CD4-positive, alpha-beta memory T cell (primary cell): ENCODE measurements around the gene TLR7. TPM values are rescaled to one million over a fixed set of nuclear protein-coding genes. Genes with fewer than 3 reads are reported as not detected.
A peak's percentile ranks its signal among the peaks of the same experiment; 100 is the strongest.

Source experiments
- CTCF ChIA-PET: fragments of 350-600 bp; sonication (Branson Sonifier 250); formaldehyde crosslinking; loops from one replicate; lab custom pipeline; 2021; ENCODE audit warnings: inconsistent platforms; ENCODE audit not compliant: partially characterized antibody; lab: Charles Lee
- POLR2A ChIA-PET: fragments of 350-600 bp; sonication (Branson Sonifier 250); formaldehyde crosslinking; loops from one replicate; lab custom pipeline; 2021; ENCODE audit not compliant: partially characterized antibody; lab: Charles Lee
- DNase-seq, 5 donors: peaks; one replicate each; pipeline versions ENCODE4 v3.0.0 to v3.0.0-alpha.2; 2020 to 2022; ENCODE audit warnings: mixed read lengths in 1 of 5
- H3K27ac ChIP-seq: one replicate; pipeline ENCODE4 v1.7.0; 2013; ENCODE audit warnings: low read depth, low read length
- H3K27me3 ChIP-seq: 2 replicates; pipeline ENCODE4 v1.7.0; 2013; ENCODE audit warnings: mild to moderate bottlenecking, low read length, moderate library complexity; ENCODE audit not compliant: insufficient read depth
- H3K36me3 ChIP-seq: 2 replicates; pipeline ENCODE4 v1.7.0; 2013; ENCODE audit warnings: mild to moderate bottlenecking, low read length, moderate library complexity; ENCODE audit not compliant: insufficient read depth
- H3K4me1 ChIP-seq: 2 replicates; pipeline ENCODE4 v1.7.0; 2013; ENCODE audit warnings: mild to moderate bottlenecking, low read length, moderate library complexity; ENCODE audit not compliant: insufficient read depth
- H3K4me3 ChIP-seq, 2 donors: one replicate each; pipeline ENCODE4 v1.7.0; 2013; ENCODE audit warnings: low read length in 2 of 2, mild to moderate bottlenecking in 1 of 2
- H3K9me3 ChIP-seq, 2 donors: one replicate each; pipeline ENCODE4 v1.7.0; 2013; ENCODE audit warnings: low read length in 2 of 2, control low read depth in 1 of 2; ENCODE audit not compliant: control insufficient read depth in 1 of 2
- H3K27ac Mint-ChIP-seq, 7 donors: one replicate each; pipeline ENCODE4 v1.8.0; 2020 to 2021; ENCODE audit warnings: mixed read lengths in 7 of 7, mild to moderate bottlenecking in 6 of 7, inconsistent platforms in 3 of 7, moderate library complexity in 3 of 7
- H3K27me3 Mint-ChIP-seq, 2 donors: one replicate each; pipeline ENCODE4 v1.8.0; 2020 to 2021; ENCODE audit warnings: mixed read lengths in 2 of 2
- H3K36me3 Mint-ChIP-seq, 2 donors: one replicate each; pipeline ENCODE4 v1.8.0; 2020 to 2021; ENCODE audit warnings: mixed read lengths in 2 of 2, inconsistent platforms in 1 of 2, mild to moderate bottlenecking in 1 of 2
- H3K4me1 Mint-ChIP-seq, 4 donors: one replicate each; pipeline ENCODE4 v1.8.0; 2020 to 2021; ENCODE audit warnings: mixed read lengths in 4 of 4, mild to moderate bottlenecking in 1 of 4
- H3K4me3 Mint-ChIP-seq, 8 donors: one replicate each; pipeline ENCODE4 v1.8.0; 2020 to 2021; ENCODE audit warnings: mixed read lengths in 8 of 8, mild to moderate bottlenecking in 7 of 8, moderate library complexity in 6 of 8, inconsistent platforms in 3 of 8
- H3K9me3 Mint-ChIP-seq, 8 donors: one replicate each; pipeline ENCODE4 v1.8.0; 2020 to 2021; ENCODE audit warnings: mixed read lengths in 8 of 8, mild to moderate bottlenecking in 5 of 8, inconsistent platforms in 3 of 8, moderate library complexity in 1 of 8
- intact Hi-C: fragments of 100-400 bp; cut with micrococcal nuclease; formaldehyde crosslinking; loops from one replicate; pipeline ENCODE4 v1.15.1; 2023
- polyA plus RNA-seq, 2 donors: library from polyadenylated mRNA; unstranded; fragments of 300-500 nt; fragmentation: Illumina TruSeq; gene quantifications; one replicate each; pipeline ENCODE4 v1.2.3, GENCODE V29; 2021
- total RNA-seq, 2 experiments: library from RNA; stranded (reverse); gene quantifications; one replicate each; pipeline ENCODE4 v1.2.3, GENCODE V29; 2021

TLR7 gene
- total and polyA plus RNA-seq, 4 experiments from 2014 or later: 0.06 to 0.16 TPM; not detected in 2

GRCh38 chrX:12896935-12897334 lies 30.1 kb downstream of the TLR7 start:
- Histone ChIP-seq H3K4me1 (no peaks in the 10 kb centered on the region), H3K36me3 (no peaks in the 10 kb centered on the region), H3K4me3 (no peak overlapping the region), H3K9me3 (no peaks in the 10 kb centered on the region), H3K27ac (no peak overlapping the region), H3K27me3 (no peaks in the 10 kb centered on the region)
- ChIA-PET POLR2A (no interaction called here), CTCF (interaction anchor here (0.6 to 2.3 kb wide), 3 partner anchors 21 to 1052 kb away, joined by 4 to 9 read pairs (median 5); no protein-coding TSS in a partner anchor)
- Mint-ChIP-seq H3K27me3 (peaks cover 0 to 2% of the 10 kb centered on the region in 2 donors), H3K4me3 (no peak overlapping the region), H3K4me1 (peaks cover 0 to 8% (median 4%) of the 10 kb centered on the region in 4 donors), H3K9me3 (no peaks in the 10 kb centered on the region), H3K27ac (no peak overlapping the region), H3K36me3 (no peaks in the 10 kb centered on the region)
- intact Hi-C loops: loop anchor here (10.0 kb wide), 1 partner anchor 1752 kb away; no protein-coding TSS in a partner anchor
- no peak for DNase-seq

DNA sequence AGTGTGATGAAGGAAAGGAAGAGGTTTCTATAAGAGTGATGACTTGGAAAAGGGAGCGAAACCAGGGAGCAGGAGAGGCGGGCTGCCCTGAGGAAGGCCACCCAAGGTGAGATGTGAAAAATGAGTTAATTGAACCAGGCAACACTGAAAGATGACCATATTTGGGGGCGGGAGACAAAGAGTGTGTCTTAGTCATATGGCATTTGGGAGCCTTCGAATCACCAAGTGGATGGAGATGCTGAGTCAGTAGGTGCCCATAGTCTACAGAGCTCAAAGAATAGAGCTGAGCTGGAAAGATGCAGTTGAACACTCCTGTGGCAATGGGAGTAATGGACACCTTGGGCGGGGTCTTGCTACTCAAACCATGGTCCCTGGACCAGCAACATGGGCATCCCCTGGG lies 31.2 kb downstream of the TLR7 start:
- intact Hi-C loops: loop anchor here (10.0 kb wide), 1 partner anchor 1753 kb away; no protein-coding TSS in a partner anchor
- Mint-ChIP-seq H3K27me3 (peaks cover 0 to 2% of the 10 kb centered on the region in 2 donors), H3K36me3 (no peaks in the 10 kb centered on the region), H3K4me1 (peaks cover 0 to 8% (median 4%) of the 10 kb centered on the region in 4 donors), H3K27ac (no peak overlapping the region), H3K9me3 (no peaks in the 10 kb centered on the region), H3K4me3 (no peak overlapping the region)
- H3K9me3 ChIP-seq: no peaks in the 10 kb centered on the region
- H3K36me3 ChIP-seq: no peaks in the 10 kb centered on the region
- H3K4me3 ChIP-seq: no peak overlapping the region
- CTCF ChIA-PET: interaction anchor here (1.9 to 2.3 kb wide), 2 partner anchors 20 to 83 kb away, joined by 5 to 9 read pairs; no protein-coding TSS in a partner anchor
- H3K4me1 ChIP-seq: no peaks in the 10 kb centered on the region
- H3K27me3 ChIP-seq: no peaks in the 10 kb centered on the region
- no peak overlapping the region for H3K27ac ChIP-seq
- POLR2A ChIA-PET: no interaction called here
- DNase-seq: no peak

DNA sequence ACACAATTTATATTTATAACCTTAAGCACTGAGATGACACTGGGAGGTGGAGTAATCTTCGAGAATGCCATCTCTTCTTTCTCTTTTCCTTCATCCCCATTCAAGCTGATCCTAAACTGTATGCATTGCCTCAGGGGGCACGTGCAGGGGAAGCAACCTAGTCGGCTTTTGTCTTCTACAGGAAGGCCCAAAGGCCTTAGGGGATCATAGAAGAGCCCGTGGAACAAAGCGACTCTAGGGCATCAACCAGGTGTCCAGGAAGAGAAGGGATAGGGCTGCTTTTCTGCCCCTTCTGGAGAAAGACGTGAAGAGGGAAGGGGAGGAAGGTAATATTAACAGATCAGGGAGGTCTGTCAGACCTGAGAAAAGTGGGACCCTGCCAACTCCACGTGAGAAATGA lies 32.6 kb downstream of the TLR7 start:
- no peak for DNase-seq
- no peaks in the 10 kb centered on the region for H3K27me3 ChIP-seq
- Mint-ChIP-seq H3K27ac (no peak overlapping the region), H3K4me1 (peaks cover 0 to 4% (median 2%) of the 10 kb centered on the region in 4 donors), H3K27me3 (peaks cover 0 to 2% of the 10 kb centered on the region in 2 donors), H3K9me3 (no peaks in the 10 kb centered on the region), H3K4me3 (no peak overlapping the region), H3K36me3 (no peaks in the 10 kb centered on the region)
- no peaks in the 10 kb centered on the region for H3K4me1 ChIP-seq
- no peaks in the 10 kb centered on the region for H3K9me3 ChIP-seq
- ChIA-PET POLR2A (no interaction called here), CTCF (interaction anchor here (1.0 kb wide), 1 partner anchor 11 kb away, joined by 4 read pairs; no protein-coding TSS in a partner anchor)
- no peaks in the 10 kb centered on the region for H3K36me3 ChIP-seq
- intact Hi-C loops: loop anchor here (10.0 kb wide), 1 partner anchor 1755 kb away; no protein-coding TSS in a partner anchor
- H3K4me3 ChIP-seq: no peak overlapping the region
- H3K27ac ChIP-seq: no peak overlapping the region

GRCh38 chrX:12901486-12901885 lies 34.6 kb downstream of the TLR7 start:
- Histone ChIP-seq H3K36me3 (no peaks in the 10 kb centered on the region), H3K9me3 (no peaks in the 10 kb centered on the region), H3K27me3 (no peaks in the 10 kb centered on the region), H3K4me1 (no peaks in the 10 kb centered on the region), H3K27ac (no peak overlapping the region), H3K4me3 (no peak overlapping the region)
- peaks cover 0 to 4% (median 2%) of the 10 kb centered on the region in 4 donors for H3K4me1 Mint-ChIP-seq
- DNase-seq: peak; percentile 49 to 61 (median 54)
- intact Hi-C loops: no loop called here
- ChIA-PET CTCF (interaction anchor here (0.7 to 1.6 kb wide), 5 partner anchors 9 to 861 kb away, joined by 3 to 8 read pairs (median 3); no protein-coding TSS in a partner anchor), POLR2A (no interaction called here)
- H3K27me3 Mint-ChIP-seq: peaks cover 0 to 2% of the 10 kb centered on the region in 2 donors
- H3K4me3 Mint-ChIP-seq: peak overlapping the region in 1 of 8 donors; percentile 57
- H3K9me3 Mint-ChIP-seq: no peaks in the 10 kb centered on the region
- no peaks in the 10 kb centered on the region for H3K36me3 Mint-ChIP-seq
- no peak overlapping the region for H3K27ac Mint-ChIP-seq

- intact Hi-C loops: no loop called here
- H3K36me3 Mint-ChIP-seq: no peaks in the 10 kb centered on the region
- Histone ChIP-seq H3K4me1 (no peaks in the 10 kb centered on the region), H3K27ac (no peak overlapping the region), H3K9me3 (no peaks in the 10 kb centered on the region), H3K27me3 (no peaks in the 10 kb centered on the region), H3K4me3 (no peak overlapping the region), H3K36me3 (no peaks in the 10 kb centered on the region)
- no peaks in the 10 kb centered on the region for H3K9me3 Mint-ChIP-seq
- ChIA-PET POLR2A (no interaction called here), CTCF (interaction anchor here (0.6 to 1.2 kb wide), 2 partner anchors 11 to 833 kb away, joined by 4 to 5 read pairs; no protein-coding TSS in a partner anchor)
- H3K27ac Mint-ChIP-seq: no peak overlapping the region
- no peak for DNase-seq
- H3K4me3 Mint-ChIP-seq: no peak overlapping the region
- H3K27me3 Mint-ChIP-seq: peaks cover 0 to 2% of the 10 kb centered on the region in 2 donors
- peaks cover 0 to 4% (median 2%) of the 10 kb centered on the region in 4 donors for H3K4me1 Mint-ChIP-seq
Observed at GRCh38 chrX:12903646-12904045, 36.8 kb downstream of the TLR7 start.

DNA sequence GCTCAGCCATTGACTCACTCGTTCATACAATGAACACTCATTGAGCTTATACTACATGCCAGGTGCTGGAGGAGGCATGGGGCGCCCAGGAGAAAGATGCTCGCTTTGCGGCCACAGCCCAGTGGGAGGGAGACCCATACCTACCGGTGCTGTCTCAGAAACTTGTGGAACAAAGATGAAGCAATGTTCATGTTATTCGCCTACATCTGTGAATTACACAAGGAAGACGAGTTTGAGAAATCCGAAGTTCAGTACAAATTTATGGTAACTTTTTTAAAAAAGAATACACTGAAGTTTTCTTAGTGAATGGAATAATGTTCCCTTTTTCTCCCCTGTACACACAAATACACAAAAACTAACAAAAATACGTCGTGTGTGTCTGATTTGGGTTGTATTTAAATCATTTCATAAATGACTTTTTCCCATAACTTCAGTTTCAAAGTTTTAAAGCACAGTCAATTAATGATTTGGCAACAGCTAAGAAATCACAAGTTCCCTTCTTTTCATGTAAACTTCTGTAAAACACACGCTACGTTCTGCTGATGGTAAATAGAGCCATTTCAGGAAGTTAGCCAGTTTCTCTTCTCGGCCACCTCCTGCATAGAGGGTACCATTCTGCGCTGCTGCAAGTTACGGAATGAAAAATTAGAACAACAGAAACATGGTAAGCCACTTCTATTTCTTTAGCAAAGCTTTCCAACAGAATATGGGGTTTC lies 39.3 kb downstream of the TLR7 start, which contains the start of gene TLR8:
Gene TLR8, plus strand, starts transcription at position 575 of the 716 bp plus-strand sequence. Its CDS starts 87 bp downstream, at position 662.
- peaks cover 0 to 2% of the 10 kb centered on the region in 2 donors for H3K27me3 Mint-ChIP-seq
- CTCF ChIA-PET: no interaction called here
- H3K4me3 ChIP-seq: no peak within 1 kb of the TSS

DNA sequence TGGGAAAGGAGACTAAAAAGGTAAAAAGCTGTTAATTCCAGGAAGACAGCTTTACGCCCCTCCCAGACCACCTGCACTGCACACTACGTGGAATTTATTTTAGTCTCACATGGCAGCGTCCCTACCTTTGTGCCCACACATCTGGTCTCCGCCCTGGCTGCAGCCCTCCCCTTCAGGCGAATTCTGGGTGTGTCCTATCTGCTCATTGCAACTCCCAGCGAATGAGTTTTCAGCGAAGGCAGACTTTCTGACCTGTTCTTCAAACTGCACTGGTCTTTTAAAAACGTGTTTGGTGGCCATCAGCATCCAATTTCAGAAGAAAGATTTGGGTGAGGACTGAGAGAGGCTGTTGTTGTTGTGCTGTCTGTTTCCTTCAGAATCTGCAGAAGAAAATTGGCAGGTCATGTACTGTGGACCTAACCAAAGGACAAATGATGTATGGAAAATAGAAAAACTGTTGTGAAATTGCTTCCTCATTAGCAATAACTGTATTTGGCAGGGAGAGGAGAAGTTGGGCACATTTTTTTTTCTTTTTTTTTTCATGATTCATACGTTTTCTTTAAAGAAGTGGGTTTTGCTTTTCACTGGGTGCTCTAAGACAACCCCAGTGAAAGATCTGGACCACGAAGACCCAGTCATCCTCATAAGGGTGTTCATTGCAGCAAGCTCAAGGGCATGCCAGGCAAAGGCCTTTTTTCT lies 43.7 kb downstream of the TLR7 start:
- Mint-ChIP-seq H3K4me3 (no peak overlapping the region), H3K9me3 (no peaks in the 10 kb centered on the region), H3K4me1 (peaks cover 5 to 11% (median 10%) of the 10 kb centered on the region in 4 donors), H3K27ac (no peak overlapping the region), H3K27me3 (no peaks in the 10 kb centered on the region), H3K36me3 (no peaks in the 10 kb centered on the region)
- DNase-seq: no peak
- no peak overlapping the region for H3K4me3 ChIP-seq
- no peaks in the 10 kb centered on the region for H3K4me1 ChIP-seq
- ChIA-PET CTCF (interaction anchor here (0.8 kb wide), 1 partner anchor 10 kb away, joined by 3 read pairs; no protein-coding TSS in a partner anchor), POLR2A (interaction anchor here (0.7 kb wide), 1 partner anchor 238 kb away, joined by 3 read pairs; no protein-coding TSS in a partner anchor)
- intact Hi-C loops: no loop called here
- H3K27ac ChIP-seq: no peak overlapping the region
- H3K36me3 ChIP-seq: no peaks in the 10 kb centered on the region
- no peaks in the 10 kb centered on the region for H3K9me3 ChIP-seq
- no peaks in the 10 kb centered on the region for H3K27me3 ChIP-seq

More for the DNA sequence above, 39.3 kb downstream of the TLR7 start, which contains the start of gene TLR8:
- Mint-ChIP-seq H3K27ac (no peak within 1 kb of the TSS), H3K4me1 (peaks cover 4 to 8% (median 4%) of the 10 kb centered on the region in 4 donors), H3K4me3 (no peak within 1 kb of the TSS), H3K36me3 (no peaks in the 10 kb centered on the region), H3K9me3 (no peaks in the 10 kb centered on the region)
- Histone ChIP-seq H3K9me3 (no peaks in the 10 kb centered on the region), H3K4me1 (no peaks in the 10 kb centered on the region), H3K36me3 (no peaks in the 10 kb centered on the region), H3K27ac (no peak within 1 kb of the TSS), H3K27me3 (no peaks in the 10 kb centered on the region)
- intact Hi-C loops: no loop called here
- no peak for DNase-seq
- POLR2A ChIA-PET: no interaction called here
